HG02884 (cell line): ENCODE measurements around the gene ZSCAN18.
"Not testable (repeated sequence)": the region's sequence is repeated elsewhere in the genome, so short reads cannot be mapped to it uniquely, and the experiment has no call there.

ENCODE experiments used
- ATAC-seq: cut with Tn5 transposase; IDR thresholded peaks from one replicate; pipeline ENCODE4 v1.9.1; 2021; ENCODE audit warnings: mild to moderate bottlenecking, moderate library complexity; ENCODE audit not compliant: unreplicated experiment

The ZSCAN18 gene, protein sequence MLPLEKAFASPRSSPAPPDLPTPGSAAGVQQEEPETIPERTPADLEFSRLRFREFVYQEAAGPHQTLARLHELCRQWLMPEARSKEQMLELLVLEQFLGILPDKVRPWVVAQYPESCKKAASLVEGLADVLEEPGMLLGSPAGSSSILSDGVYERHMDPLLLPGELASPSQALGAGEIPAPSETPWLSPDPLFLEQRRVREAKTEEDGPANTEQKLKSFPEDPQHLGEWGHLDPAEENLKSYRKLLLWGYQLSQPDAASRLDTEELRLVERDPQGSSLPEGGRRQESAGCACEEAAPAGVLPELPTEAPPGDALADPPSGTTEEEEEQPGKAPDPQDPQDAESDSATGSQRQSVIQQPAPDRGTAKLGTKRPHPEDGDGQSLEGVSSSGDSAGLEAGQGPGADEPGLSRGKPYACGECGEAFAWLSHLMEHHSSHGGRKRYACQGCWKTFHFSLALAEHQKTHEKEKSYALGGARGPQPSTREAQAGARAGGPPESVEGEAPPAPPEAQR

GRCh38 chr19:58097781-58098681, at the start of gene ZSCAN18:
TSS of gene ZSCAN18 (minus strand) at chr19:58098231. CDS start at chr19:58090267, 7,964 bp downstream.
- no peak for ATAC-seq

DNA sequence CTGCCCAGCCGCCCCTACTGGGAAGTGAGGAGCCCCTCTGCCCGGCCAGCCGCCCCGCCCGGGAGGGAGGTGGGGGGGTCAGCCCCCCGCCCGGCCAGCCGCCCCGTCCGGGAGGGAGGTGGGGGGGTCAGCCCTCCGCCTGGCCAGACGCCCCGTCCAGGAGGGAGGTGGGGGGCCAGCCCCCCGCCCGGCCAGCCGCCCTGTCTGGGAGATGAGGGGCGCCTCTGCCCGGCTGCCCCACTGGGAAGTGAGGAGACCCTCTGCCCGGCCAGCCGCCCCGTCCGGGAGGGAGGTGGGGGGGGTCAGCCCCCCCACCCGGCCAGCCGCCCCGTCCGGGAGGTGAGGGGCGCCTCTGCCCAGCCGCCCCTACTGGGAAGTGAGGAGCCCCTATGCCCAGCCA, 49.4 kb upstream of the ZSCAN18 start:
- not testable (repeated sequence) for ATAC-seq

GRCh38 chr19:58145849-58146248, 47.8 kb upstream of the ZSCAN18 start:
- ATAC-seq: no peak

GRCh38 chr19:58134244-58134643, 36.2 kb upstream of the ZSCAN18 start:
- no peak for ATAC-seq

DNA sequence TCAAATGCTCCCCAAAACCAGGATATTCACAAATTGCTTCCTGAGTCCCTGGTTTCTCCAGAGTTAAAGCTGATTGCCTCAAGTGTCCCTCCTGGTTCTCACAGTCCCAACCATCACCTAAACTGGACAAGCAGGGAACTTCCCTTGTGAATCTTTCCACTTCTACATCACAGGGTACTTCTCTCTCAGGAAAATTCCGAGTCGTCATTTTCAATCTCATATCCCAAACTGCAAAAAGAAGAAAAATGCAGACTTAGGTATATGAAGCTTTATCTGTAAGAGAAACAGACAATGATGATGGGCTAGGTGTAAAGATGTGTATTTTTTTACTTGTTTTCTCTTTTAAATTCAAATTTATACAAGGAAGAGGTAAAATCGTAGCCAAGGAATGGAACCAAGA, 31.3 kb upstream of the ZSCAN18 start:
- no peak for ATAC-seq

- ATAC-seq: no peak
Observed at GRCh38 chr19:58128041-58128685, 30.1 kb upstream of the ZSCAN18 start.

DNA sequence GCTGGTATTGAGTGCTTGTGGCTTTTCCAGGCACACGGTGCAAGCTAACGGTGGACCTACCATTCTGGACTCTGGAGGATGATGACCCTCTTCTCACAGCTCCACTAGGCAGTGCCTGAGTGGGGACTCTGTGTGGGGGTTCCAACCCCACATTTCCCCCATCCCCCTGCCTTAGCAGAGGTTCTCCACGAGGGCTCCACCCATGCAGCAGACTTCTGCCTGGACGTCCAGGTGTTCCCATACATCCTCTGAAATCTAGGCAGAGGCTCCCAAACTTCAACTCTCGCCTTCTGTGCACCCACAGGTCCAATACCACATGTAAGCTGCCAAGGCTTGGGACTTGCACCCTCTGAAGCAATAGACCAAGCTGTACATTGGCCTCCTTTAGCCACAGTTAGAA, 25.3 kb upstream of the ZSCAN18 start:
- no peak for ATAC-seq

DNA sequence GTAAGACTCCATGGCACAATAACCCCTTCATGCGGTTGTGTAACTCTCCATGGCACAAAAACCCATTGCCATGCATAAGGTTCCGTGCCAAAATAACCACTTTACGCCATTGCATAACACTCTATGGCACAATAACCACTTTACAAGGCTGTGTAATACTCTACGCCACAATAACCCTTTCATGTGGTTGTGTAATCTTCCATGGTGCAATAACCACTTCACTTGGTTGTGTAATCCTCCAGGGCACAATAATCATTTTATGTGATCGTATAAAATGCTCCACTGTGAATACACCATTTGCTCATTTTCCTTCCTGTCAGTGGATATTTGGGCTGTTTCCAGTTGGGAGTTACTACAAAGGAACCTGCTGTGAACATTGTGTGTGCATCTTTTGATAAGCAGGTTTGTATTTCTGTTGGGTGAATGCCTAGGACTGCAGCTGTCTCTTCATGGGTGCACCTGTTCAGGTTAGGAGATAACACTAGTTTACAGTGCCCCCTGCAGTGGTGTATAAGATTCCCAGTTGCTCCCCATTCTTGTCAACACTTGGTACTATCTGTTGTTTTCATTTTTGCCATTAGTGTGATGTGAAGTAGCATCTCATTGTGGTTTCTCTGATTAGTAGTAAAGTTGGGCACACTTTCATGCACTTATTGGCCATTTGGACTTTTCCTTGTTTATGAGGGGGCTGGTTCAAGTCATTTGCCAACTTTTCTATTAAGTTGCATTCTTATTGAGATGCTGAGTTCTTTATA, 21.1 kb upstream of the ZSCAN18 start:
- ATAC-seq: no peak

DNA sequence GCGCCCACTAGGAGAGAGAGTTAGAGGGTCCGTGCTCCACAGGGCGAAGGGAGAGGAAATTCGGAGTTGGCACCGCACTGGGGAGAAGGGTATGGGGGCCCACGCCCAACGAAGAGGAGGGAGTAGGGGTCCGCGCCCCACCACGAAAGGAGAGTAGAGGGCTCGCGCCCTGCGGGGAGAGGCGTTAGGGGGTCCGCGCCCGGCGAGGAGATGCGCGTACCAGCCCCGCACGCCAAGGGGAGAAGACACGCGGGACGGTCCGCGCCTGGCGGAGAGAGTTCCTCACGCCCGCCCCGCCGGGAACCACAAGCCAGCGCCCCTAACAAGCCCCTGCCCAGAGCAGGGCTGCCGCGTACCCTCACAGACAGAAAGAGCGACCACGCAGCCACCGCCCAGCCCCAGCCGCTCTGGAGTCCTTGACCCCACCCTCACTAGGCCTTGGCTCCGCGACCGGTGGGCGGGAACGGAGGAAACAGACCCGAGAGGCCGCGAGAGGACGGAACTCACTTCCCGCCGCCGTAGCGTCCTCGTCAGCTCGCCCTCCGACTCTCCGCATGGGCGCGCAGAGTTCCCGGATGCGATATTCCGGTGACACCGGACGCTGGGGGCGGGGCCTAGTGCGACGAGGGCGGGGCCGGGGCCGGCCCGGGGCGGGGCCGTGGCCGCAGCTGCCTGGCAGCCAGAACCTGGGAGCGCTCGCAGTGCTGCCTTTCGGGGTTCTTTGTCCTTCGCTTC, 20.0 kb upstream of the ZSCAN18 start:
- no peak for ATAC-seq

- no peak for ATAC-seq
Observed at GRCh38 chr19:58108546-58108817, 10.5 kb upstream of the ZSCAN18 start.

- ATAC-seq: no peak
Observed at GRCh38 chr19:58107778-58108545, 9.9 kb upstream of the ZSCAN18 start.

- no peak for ATAC-seq
Observed at GRCh38 chr19:58098682-58098998, 609 bp upstream of the ZSCAN18 start.

DNA sequence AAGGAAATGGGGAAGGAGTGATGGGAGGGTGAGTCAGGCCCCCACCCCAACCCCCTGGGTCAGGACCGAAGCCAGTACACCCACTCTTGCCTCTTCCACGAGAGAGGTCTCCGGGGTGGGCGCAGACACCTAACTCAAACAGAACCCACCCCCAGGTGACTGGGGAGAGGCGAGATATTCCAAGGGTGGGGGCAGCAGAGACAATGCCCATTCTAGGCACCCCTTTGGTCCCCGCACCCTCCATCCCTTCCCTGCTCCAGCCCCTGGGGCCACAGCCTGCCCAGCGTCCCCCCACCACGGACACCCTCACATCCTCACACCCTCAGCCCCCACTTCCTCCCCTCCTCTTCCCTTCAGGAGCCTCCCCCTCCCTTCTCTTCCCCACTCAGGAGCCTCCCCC, 682 bp downstream of the ZSCAN18 start:
- no peak for ATAC-seq

DNA sequence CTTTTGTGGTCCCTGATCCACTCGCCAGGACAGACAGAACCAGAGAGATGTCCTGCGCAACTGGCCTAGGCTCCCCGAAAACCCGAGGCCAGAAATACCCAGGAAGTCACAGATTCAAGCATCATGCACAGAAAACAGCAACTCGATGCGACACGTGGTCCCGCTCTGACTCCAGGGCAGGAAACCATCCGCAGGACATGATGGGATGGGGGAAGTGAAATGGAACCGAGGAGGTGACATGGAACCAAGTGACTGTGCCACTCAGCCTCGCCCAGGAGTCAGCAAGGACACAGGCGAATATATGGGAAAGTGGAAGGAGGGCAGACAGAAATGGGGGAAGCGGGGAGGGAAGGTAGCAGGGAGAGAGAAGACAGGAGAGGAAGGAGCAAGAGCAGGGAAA, 1.1 kb downstream of the ZSCAN18 start:
- ATAC-seq: no peak

DNA sequence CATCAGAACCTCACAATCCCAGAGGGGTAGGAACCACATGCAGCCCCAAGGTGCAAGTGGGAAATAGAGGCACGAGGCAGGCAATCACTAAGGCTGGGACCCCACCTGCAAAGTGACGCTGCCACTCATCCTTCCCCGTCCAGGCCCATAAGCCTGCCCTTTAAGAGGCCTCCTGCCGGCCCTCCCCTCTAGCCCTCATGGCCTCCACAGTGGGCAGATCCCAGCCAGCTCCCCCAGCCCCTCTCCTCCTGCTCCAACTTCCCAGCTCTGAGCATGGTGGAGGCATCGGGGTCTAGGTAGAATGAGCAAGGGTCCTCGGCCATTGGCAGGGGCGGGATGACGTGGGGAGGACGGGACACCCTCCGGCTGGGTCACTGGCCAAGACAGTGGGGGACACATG, 2.7 kb downstream of the ZSCAN18 start:
- no peak for ATAC-seq

DNA sequence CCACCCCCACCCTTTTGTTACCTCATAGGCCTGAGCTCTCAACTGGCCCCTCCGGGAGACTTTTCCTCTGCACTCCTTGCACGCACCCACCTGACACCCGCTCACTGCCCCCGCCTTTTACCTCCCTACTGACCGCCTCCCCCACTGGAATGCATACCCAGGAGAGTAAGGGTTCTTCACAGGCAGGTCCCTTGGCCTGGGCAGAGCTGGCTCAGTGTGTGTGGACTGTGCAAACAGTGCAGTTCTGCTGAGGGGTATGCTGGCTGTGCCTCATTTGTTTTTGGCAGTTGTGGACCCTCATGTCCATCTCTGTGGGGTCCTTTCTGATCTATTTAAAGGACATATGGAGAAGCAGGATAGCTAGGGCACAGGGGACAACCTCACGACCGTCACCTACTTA, 5.0 kb downstream of the ZSCAN18 start:
- no peak for ATAC-seq

DNA sequence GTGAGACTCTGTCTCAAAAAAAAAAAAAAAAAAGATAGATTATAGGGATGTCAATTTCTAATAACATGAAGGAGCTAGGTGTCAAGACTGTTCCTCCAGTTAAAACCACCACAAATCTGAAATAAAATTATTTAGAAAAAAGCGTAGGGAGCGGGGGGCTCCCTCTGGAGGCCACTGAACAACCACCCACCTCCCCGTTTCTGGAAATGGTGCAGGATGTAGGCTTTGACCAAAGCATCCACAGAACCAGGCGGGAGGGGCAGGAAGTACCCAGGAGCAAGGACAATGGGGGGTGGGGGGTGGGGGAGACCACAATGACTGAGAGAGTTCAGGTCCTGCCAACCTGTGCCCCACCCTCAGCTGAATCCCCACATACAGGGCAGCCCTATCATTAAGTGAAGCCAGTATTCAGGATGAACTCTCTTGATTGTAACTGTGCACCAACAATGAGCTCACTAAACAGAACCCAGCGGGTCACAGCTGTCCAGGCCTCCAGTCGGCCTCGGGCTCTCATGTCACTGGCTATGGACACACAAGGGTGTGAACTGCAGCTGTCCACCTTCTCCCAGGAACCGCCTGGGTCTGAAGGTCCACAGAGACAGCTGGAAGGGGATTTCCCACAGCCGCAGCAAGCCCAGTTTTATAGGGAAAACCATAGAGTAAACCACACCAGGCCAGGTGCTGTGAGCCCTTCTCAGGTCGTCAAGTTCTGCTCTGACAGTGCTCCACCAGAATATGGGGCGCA, 6.6 kb downstream of the ZSCAN18 start:
- no peak for ATAC-seq

DNA sequence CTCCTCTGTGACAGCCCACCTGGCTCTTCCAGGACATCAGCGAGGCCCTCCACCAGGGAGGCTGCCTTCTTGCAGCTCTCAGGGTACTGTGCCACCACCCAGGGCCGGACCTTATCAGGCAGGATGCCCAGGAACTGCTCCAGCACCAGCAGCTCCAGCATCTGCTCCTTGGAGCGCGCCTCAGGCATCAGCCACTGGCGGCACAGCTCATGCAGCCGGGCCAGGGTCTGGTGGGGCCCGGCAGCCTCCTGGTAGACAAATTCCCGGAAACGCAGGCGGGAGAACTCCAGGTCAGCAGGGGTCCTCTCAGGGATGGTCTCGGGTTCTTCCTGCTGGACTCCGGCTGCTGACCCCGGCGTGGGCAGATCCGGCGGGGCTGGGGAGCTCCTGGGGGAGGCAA, 8.2 kb downstream of the ZSCAN18 start:
- no peak for ATAC-seq

GRCh38 chr19:58088521-58089052, 9.4 kb downstream of the ZSCAN18 start:
- no peak for ATAC-seq
